Endothelial cell of umbilical vein (primary cell): ENCODE results near the gene SLC41A3. TPM values are rescaled to one million over a fixed set of nuclear protein-coding genes. Genes with fewer than 3 reads are reported as not detected.

Experiments used
- BruUV-seq: library from RNA; stranded (reverse); fragments of 400-500 nt; replicated peaks from 2 replicates; lab custom pipeline; 2021; lab: Mats Ljungman, UMichigan
- CTCF ChIA-PET: fragments of 300-600, 350-600 bp; sonication (Branson Sonifier 250); formaldehyde crosslinking; loops from one replicate; lab custom pipeline; 2021; ENCODE audit warnings: antibody characterized with exemption, inconsistent platforms; lab: Charles Lee
- POLR2A ChIA-PET: fragments of 300-600, 350-600 bp; sonication (Branson Sonifier 250); formaldehyde crosslinking; loops from one replicate; lab custom pipeline; 2021; ENCODE audit warnings: antibody characterized with exemption, inconsistent platforms; lab: Charles Lee
- DNase-seq: peaks from one replicate; pipeline ENCODE4 v3.0.0-alpha.2; 2011; ENCODE audit warnings: low read depth, low spot score
- FAIRE-seq: peaks from 2 replicates; lab custom pipeline; 2011; peaks lifted over from hg19 to GRCh38; lab: Jason Lieb, UNC
- H2AFZ ChIP-seq: 2 replicates; pipeline ENCODE4 v1.6.0; 2012; ENCODE audit warnings: low read depth, low read length, control low read depth, inconsistent platforms
- H3K27ac ChIP-seq: 2 replicates; pipeline ENCODE4 v1.5.1; 2011; ENCODE audit warnings: low read depth, mild to moderate bottlenecking, control low read depth, low read length, moderate library complexity; ENCODE audit not compliant: insufficient read depth
- H3K27me3 ChIP-seq, 2 experiments: 2 replicates each; pipeline versions ENCODE4 v1.6.0 to v1.6.1; 2011; ENCODE audit warnings: low read length in 2 of 2, mixed read lengths in 1 of 2; ENCODE audit not compliant: control insufficient read depth in 2 of 2, insufficient read depth in 2 of 2
- H3K36me3 ChIP-seq, 2 experiments: 2 replicates in 1 of 2; 3 replicates in 1 of 2; pipeline ENCODE4 v1.5.1; 2011; ENCODE audit warnings: low read length in 2 of 2, mild to moderate bottlenecking in 1 of 2, moderate library complexity in 1 of 2; ENCODE audit not compliant: control insufficient read depth in 2 of 2, insufficient read depth in 2 of 2; ENCODE audit errors: extremely low read depth in 1 of 2
- H3K4me1 ChIP-seq: 3 replicates; pipeline ENCODE4 v1.5.1; 2011; ENCODE audit warnings: mild to moderate bottlenecking, low read length; ENCODE audit not compliant: control insufficient read depth, insufficient read depth; ENCODE audit errors: extremely low read depth
- H3K4me2 ChIP-seq: 2 replicates; pipeline ENCODE4 v1.6.1; 2011; ENCODE audit warnings: low read length, control low read depth, mixed read lengths; ENCODE audit not compliant: insufficient read depth
- H3K4me3 ChIP-seq, 3 experiments: fragments of 200-600 bp in 1 of 3; sonication (generic), shearing (Covaris generic) in 1 of 3; replicated peaks in 1 of 3; 2 replicates each; pipeline ENCODE4 v1.5.1; 2011 to 2016; ENCODE audit warnings: control low read depth in 3 of 3, low read length in 3 of 3, mild to moderate bottlenecking in 2 of 3, inconsistent platforms in 1 of 3, low read depth in 1 of 3, moderate library complexity in 1 of 3; ENCODE audit not compliant: insufficient read depth in 1 of 3
- H3K79me2 ChIP-seq: 2 replicates; pipeline ENCODE4 v1.6.0; 2012; ENCODE audit warnings: low read length, inconsistent platforms; ENCODE audit not compliant: control insufficient read depth, insufficient read depth
- H3K9ac ChIP-seq: replicated peaks from 2 replicates; pipeline ENCODE3; 2011; ENCODE audit warnings: low read length, control low read depth; ENCODE audit not compliant: insufficient read depth; ENCODE audit errors: extremely low read depth
- H3K9me1 ChIP-seq: replicated peaks from 3 replicates; pipeline ENCODE4 v1.6.0; 2011; ENCODE audit warnings: mild to moderate bottlenecking, low read length; ENCODE audit not compliant: control insufficient read depth, insufficient read depth; ENCODE audit errors: extremely low read depth
- H3K9me3 ChIP-seq: replicated peaks from 2 replicates; pipeline ENCODE4 v1.5.1; 2012; ENCODE audit warnings: low read length, inconsistent platforms; ENCODE audit not compliant: control insufficient read depth, insufficient read depth
- H4K20me1 ChIP-seq: replicated peaks from 2 replicates; pipeline ENCODE3; 2011; ENCODE audit warnings: mild to moderate bottlenecking, low read length; ENCODE audit not compliant: control insufficient read depth, insufficient read depth; ENCODE audit errors: extremely low read depth
- CTCF ChIP-seq, 2 donors: IDR thresholded peaks; 1 replicate in 1 of 2; 2 replicates in 1 of 2; pipeline ENCODE4 v1.5.1; 2011; ENCODE audit warnings: low read length in 2 of 2, mild to moderate bottlenecking in 2 of 2, moderate library complexity in 2 of 2, control low read depth in 1 of 2, inconsistent platforms in 1 of 2, low read depth in 1 of 2; ENCODE audit not compliant: insufficient read depth in 1 of 2; ENCODE audit errors: extremely low read depth in 1 of 2
- EZH2 ChIP-seq: IDR thresholded peaks from 2 replicates; pipeline ENCODE4 v1.6.1; 2012; ENCODE audit warnings: borderline replicate concordance, low read depth, mild to moderate bottlenecking, moderate library complexity, low read length, inconsistent platforms; ENCODE audit not compliant: severe bottlenecking
- FOS ChIP-seq: IDR thresholded peaks from 2 replicates; pipeline ENCODE4 v1.6.1; 2011; ENCODE audit warnings: mild to moderate bottlenecking, low read length, moderate library complexity, borderline replicate concordance; ENCODE audit not compliant: insufficient read depth
- GATA2 ChIP-seq: IDR thresholded peaks from 2 replicates; pipeline ENCODE4 v1.7.0; 2011; ENCODE audit warnings: low read depth, mild to moderate bottlenecking, moderate library complexity, mixed read lengths, low read length; ENCODE audit not compliant: insufficient read length, insufficient read depth
- JUN ChIP-seq: IDR thresholded peaks from 2 replicates; pipeline ENCODE4 v1.6.1; 2011; ENCODE audit warnings: borderline replicate concordance, low read depth; ENCODE audit not compliant: insufficient read length, insufficient read depth
- MAX ChIP-seq: IDR thresholded peaks from 2 replicates; pipeline ENCODE4 v1.6.1; 2011; ENCODE audit not compliant: insufficient read depth, insufficient read length
- MYC ChIP-seq: IDR thresholded peaks from one replicate; pipeline ENCODE4 v1.6.1; 2011; ENCODE audit warnings: mild to moderate bottlenecking, low read depth, low read length
- POLR2A ChIP-seq: IDR thresholded peaks from 2 replicates; pipeline ENCODE4 v1.6.1; 2012; ENCODE audit warnings: low read depth, mild to moderate bottlenecking, control low read depth, low read length
- POLR2AphosphoS5 ChIP-seq: IDR thresholded peaks from 2 replicates; pipeline ENCODE4 v1.6.1; 2012; ENCODE audit warnings: low read depth, mild to moderate bottlenecking, control low read depth, low read length, moderate library complexity; ENCODE audit not compliant: insufficient read depth
- dilution Hi-C: fragments of 300-500 bp; cut with MboI; formaldehyde crosslinking; loops from one replicate; pipeline ENCODE4 v1.15.0; 2019; ENCODE audit warnings: low sequenced_read_pairs; ENCODE audit not compliant: extremely low pct_ligation_motif_present
- intact Hi-C: fragments of 100-400 bp; cut with micrococcal nuclease; formaldehyde crosslinking; loops from one replicate; pipeline ENCODE4 v1.10.0; 2022
- polyA plus RNA-seq, 4 experiments: library from polyadenylated mRNA; depleted of rRNA in 3 of 4; stranded (reverse) in 3 of 4; unstranded in 1 of 4; fragments of >200 nt; gene quantifications; 2 replicates each; pipeline versions ENCODE4 v1.2.1 to v1.2.3, GENCODE V29; 2011 to 2012; ENCODE audit warnings: missing spikeins in 1 of 4
- total RNA-seq: library from RNA; stranded (reverse); gene quantifications from 2 replicates; pipeline ENCODE4 v1.2.3, GENCODE V29; 2021

Gene SLC41A3
- total and polyA plus RNA-seq, 2 donors (not counting 3 experiments of a cell fraction or from before 2014, with no cell fraction given), result 52.5 to 118 TPM

- no peak for DNase-seq
- Histone ChIP-seq H3K9me3 (no peaks in the 10 kb centered on the region), H3K9ac (no peak overlapping the region), H2AFZ (no peak overlapping the region), H3K9me1 (no peaks in the 10 kb centered on the region), H3K27ac (no peak overlapping the region), H3K4me3 (no peak overlapping the region), H3K4me1 (no peaks in the 10 kb centered on the region), H4K20me1 (no peaks in the 10 kb centered on the region), H3K79me2 (no peaks in the 10 kb centered on the region), H3K4me2 (no peak overlapping the region), H3K36me3 (peaks cover 0 to 7% of the 10 kb centered on the region in 2 experiments), H3K27me3 (no peaks in the 10 kb centered on the region)
- ChIA-PET CTCF (no interaction called here), POLR2A (no interaction called here)
- TF ChIP-seq GATA2, result no peak
- no peak for TF ChIP-seq MAX
- TF ChIP-seq FOS, result no peak
- TF ChIP-seq MYC, result no peak
- no peak for TF ChIP-seq CTCF (IDR thresholded peaks at IDR 0.05; ENCODE audit: extremely low read depth in 1 of 2, insufficient read depth in 1 of 2, low read depth in 1 of 2, low read length in 2 of 2)
- no peak for TF ChIP-seq EZH2
- TF ChIP-seq POLR2AphosphoS5, result no peak
- no peak for TF ChIP-seq POLR2A
- TF ChIP-seq JUN, result no peak
- intact Hi-C loops, result no loop called here
- no peak for FAIRE-seq
- BruUV-seq, result no TSS peak
- dilution Hi-C loops, result no loop called here
These were observed 62.7 kb downstream of the SLC41A3 start for GRCh38 chr3:126021224-126021623.
